Skeletal muscle cell (primary cell): ENCODE results near the gene SCN1A.

Experiments used
- DNase-seq: peaks from one replicate; pipeline ENCODE4 v3.0.0-alpha.2; 2010; ENCODE audit warnings: low read depth
- H3K4me3 ChIP-seq: 2 replicates; pipeline ENCODE4 v1.5.1; 2011; ENCODE audit warnings: low read depth, mild to moderate bottlenecking, control low read depth, low read length, moderate library complexity

Gene SCN1A

DNA sequence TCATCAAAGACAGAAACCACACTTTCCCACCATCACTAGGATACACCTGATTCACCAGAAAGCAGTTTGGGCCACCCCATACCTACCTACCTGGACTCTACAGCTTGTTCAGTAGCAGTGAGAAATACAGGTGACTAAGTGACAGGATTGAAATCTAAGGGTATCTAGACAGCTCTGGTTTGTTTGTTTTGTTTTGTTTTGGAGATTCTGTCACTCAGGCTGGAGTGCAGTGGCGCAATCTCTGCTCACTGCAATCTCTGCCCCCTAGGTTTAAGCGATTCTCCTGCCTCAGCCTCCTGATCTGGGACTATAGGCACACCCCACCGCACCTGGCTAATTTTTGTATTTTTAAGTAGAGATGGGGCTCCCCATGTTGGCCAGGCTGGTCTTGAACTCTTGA is 177.4 kb downstream of the SCN1A start:
- no peak overlapping the region for H3K4me3 ChIP-seq
- DNase-seq: no peak

DNA sequence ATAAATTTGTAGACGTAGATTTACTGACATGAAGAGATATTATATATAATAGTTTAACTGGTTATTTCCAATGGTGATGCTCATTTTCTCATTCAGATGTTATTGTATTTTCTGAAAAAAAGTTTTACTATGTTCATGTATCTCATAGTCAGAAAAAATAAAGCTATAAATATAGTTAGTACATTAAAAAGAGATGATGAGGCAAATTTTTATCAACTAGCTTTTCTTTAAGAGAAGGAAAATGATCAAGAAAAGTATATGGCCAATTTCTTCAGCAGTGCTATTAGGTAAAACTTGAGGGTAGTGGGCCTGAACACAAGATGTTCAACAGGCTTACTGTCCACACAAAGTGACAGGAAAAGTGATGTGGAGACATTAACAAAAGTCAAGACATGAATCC is 186.0 kb downstream of the SCN1A start:
- no peak for DNase-seq
- H3K4me3 ChIP-seq: no peak overlapping the region

DNA sequence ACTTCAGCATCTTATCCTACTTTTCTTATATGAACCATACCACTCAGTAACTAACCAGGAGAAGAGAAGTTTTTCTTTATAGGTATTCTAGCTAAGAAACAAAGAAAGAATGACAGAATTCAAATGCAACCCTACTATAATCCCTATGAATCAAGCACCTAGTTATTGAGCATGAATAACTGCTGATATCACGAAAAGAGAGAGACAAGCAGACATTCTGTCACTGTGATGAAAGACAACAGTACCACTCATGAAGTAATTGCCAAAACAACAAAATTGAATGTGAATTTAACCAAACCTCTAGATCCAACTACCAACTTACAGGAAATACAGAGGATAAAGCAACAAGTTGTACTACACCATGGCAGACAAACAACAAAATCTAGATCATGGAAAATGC is 189.6 kb downstream of the SCN1A start:
- no peak overlapping the region for H3K4me3 ChIP-seq
- DNase-seq: no peak
